ENCODE data around the gene WHRN.

DNA sequence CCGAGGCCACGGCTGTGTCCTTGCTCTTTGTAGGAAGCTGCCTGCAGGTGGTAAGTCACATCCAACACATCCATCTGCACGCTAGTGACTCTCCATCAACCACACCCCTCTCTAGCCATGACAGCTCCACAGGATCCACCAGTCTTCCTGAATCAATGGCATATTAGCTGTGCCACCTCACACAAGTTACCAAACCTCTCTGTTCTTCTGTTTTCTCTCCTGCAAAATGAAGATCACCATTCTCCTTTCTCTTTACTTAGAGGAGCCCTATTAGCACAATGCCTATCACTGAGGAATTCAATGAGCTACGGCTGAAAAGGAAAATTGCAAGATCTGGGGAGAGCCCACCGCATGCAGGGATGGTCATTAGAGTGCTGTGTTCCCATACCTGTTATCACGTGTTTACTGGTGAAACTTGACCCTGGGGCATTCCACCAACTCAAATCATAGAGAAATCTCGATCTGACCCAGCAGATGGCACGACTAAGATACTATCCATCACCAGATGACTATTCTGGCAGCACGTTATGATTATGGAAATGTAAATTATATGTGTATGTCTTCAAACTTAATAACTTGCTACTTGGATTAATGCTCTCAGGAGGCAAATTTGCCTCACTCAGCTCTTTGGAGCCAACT, 20.9 kb downstream of the WHRN start:
- TF ChIP-seq, protein P1, sequence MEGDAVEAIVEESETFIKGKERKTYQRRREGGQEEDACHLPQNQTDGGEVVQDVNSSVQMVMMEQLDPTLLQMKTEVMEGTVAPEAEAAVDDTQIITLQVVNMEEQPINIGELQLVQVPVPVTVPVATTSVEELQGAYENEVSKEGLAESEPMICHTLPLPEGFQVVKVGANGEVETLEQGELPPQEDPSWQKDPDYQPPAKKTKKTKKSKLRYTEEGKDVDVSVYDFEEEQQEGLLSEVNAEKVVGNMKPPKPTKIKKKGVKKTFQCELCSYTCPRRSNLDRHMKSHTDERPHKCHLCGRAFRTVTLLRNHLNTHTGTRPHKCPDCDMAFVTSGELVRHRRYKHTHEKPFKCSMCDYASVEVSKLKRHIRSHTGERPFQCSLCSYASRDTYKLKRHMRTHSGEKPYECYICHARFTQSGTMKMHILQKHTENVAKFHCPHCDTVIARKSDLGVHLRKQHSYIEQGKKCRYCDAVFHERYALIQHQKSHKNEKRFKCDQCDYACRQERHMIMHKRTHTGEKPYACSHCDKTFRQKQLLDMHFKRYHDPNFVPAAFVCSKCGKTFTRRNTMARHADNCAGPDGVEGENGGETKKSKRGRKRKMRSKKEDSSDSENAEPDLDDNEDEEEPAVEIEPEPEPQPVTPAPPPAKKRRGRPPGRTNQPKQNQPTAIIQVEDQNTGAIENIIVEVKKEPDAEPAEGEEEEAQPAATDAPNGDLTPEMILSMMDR (IDR thresholded peaks at IDR 0.05) = no peak
- TF ChIP-seq EZH2 (IDR thresholded peaks at IDR 0.05; ENCODE audit: borderline replicate concordance, insufficient read depth, low read depth, low read length, poor library complexity, severe bottlenecking) = no peak
